HCT116 (cell line): ENCODE results near the gene SEMA4D. TPM values are rescaled to one million over a fixed set of nuclear protein-coding genes. Genes with fewer than 3 reads are reported as not detected.

ENCODE experiments used
- ATAC-seq: fragments of 200-7000 bp; cut with Tn5 transposase; 2 replicates; pipeline ENCODE4 v1.9.1; 2020; ENCODE audit warnings: mild to moderate bottlenecking, moderate library complexity
- BruUV-seq: library from RNA; stranded (reverse); fragments of 400-500 nt; replicated peaks from 2 replicates; lab custom pipeline; 2021; lab: Mats Ljungman, UMichigan
- CTCF ChIA-PET: fragments of 300-600 bp; sonication (Branson Sonifier 250); formaldehyde crosslinking; loops from one replicate; lab custom pipeline; 2021; ENCODE audit warnings: antibody characterized with exemption; lab: Charles Lee
- POLR2A ChIA-PET: fragments of 300-600, 350-600 bp; sonication (Branson Sonifier 250); formaldehyde crosslinking; loops from one replicate; lab custom pipeline; 2021; ENCODE audit warnings: antibody characterized with exemption; lab: Charles Lee
- RAD21 ChIA-PET, 2 experiments: fragments of 300-600 bp; sonication (Branson Sonifier 250); formaldehyde crosslinking; loops; one replicate each; lab custom pipeline; 2023; ENCODE audit warnings: low total read pairs in 2 of 2; ENCODE audit not compliant: uncharacterized antibody in 2 of 2, unreplicated experiment in 2 of 2, low non-redundant PET in 1 of 2; lab: Charles Lee
- DNase-seq: peaks from one replicate; pipeline ENCODE4 v3.0.0-alpha.2; 2010; ENCODE audit warnings: low read depth, low spot score
- H2AFZ ChIP-seq: fragments of 200-600 bp; shearing (Covaris generic), sonication (generic); 2 replicates; pipeline ENCODE4 v1.6.1; 2017; ENCODE audit warnings: low read depth, mixed run types, mixed read lengths, antibody characterized with exemption, low read length; ENCODE audit not compliant: poor library complexity, severe bottlenecking
- H3K27ac ChIP-seq: 2 replicates; pipeline ENCODE4 v1.5.1; 2012; ENCODE audit warnings: low read depth, low read length
- H3K27me3 ChIP-seq: fragments of 200-600 bp; sonication (generic); 2 replicates; pipeline ENCODE4 v1.6.1; 2016; ENCODE audit warnings: mixed run types, low read length, mixed read lengths; ENCODE audit not compliant: insufficient read depth
- H3K36me3 ChIP-seq, 2 experiments: fragments of 200-500 bp in 1 of 2; fragments of 200-600 bp in 1 of 2; sonication (Bioruptor generic) in 1 of 2; sonication (generic) in 1 of 2; 2 replicates each; pipeline versions ENCODE4 v1.5.1 to v1.6.1; 2014 to 2016; ENCODE audit warnings: low read length in 2 of 2, inconsistent platforms in 1 of 2, mixed read lengths in 1 of 2, mixed run types in 1 of 2; ENCODE audit not compliant: insufficient read depth in 2 of 2, control insufficient read depth in 1 of 2
- H3K4me1 ChIP-seq, 2 experiments: fragments of 200-600 bp in 1 of 2; sonication (generic) in 1 of 2; 2 replicates each; pipeline versions ENCODE4 v1.5.1 to v1.6.1; 2012 to 2017; ENCODE audit warnings: low read length in 2 of 2, inconsistent platforms in 1 of 2, mild to moderate bottlenecking in 1 of 2, mixed read lengths in 1 of 2, mixed run types in 1 of 2, moderate library complexity in 1 of 2; ENCODE audit not compliant: insufficient read depth in 2 of 2, control insufficient read depth in 1 of 2
- H3K4me2 ChIP-seq: fragments of 200-600 bp; sonication (generic); 2 replicates; pipeline ENCODE4 v1.6.1; 2017; ENCODE audit warnings: mixed run types, low read length, mixed read lengths
- H3K4me3 ChIP-seq, 2 experiments: fragments of 200-600 bp in 1 of 2; sonication (generic) in 1 of 2; replicated peaks in 1 of 2; 2 replicates each; pipeline ENCODE4 v1.5.1; 2011 to 2016; ENCODE audit warnings: low read length in 2 of 2, control low read depth in 1 of 2, low read depth in 1 of 2, mild to moderate bottlenecking in 1 of 2, mixed read lengths in 1 of 2, mixed run types in 1 of 2
- H3K79me2 ChIP-seq: fragments of 200-600 bp; sonication (generic); 2 replicates; pipeline ENCODE4 v1.6.1; 2017; ENCODE audit warnings: mild to moderate bottlenecking, mixed run types, low read length, moderate library complexity, mixed read lengths; ENCODE audit not compliant: insufficient read depth
- H3K9ac ChIP-seq: fragments of 200-600 bp; sonication (generic); 2 replicates; pipeline ENCODE4 v1.6.1; 2016; ENCODE audit warnings: low read length, mixed read lengths
- H3K9me2 ChIP-seq: fragments of 200-600 bp; sonication (generic), shearing (Covaris generic); 2 replicates; pipeline ENCODE4 v1.6.1; 2017; ENCODE audit warnings: mixed run types, mild to moderate bottlenecking, moderate library complexity; ENCODE audit not compliant: insufficient read depth
- H3K9me3 ChIP-seq, 2 experiments: fragments of 200-500 bp in 1 of 2; fragments of 200-600 bp in 1 of 2; sonication (Bioruptor generic) in 1 of 2; sonication (generic) in 1 of 2; 2 replicates each; pipeline ENCODE4 v1.6.1; 2014 to 2017; ENCODE audit warnings: low read length in 2 of 2, mixed read lengths in 2 of 2, inconsistent platforms in 1 of 2, low read depth in 1 of 2, mild to moderate bottlenecking in 1 of 2, mixed run types in 1 of 2, moderate library complexity in 1 of 2; ENCODE audit not compliant: control insufficient read depth in 1 of 2, insufficient read depth in 1 of 2
- H4K20me1 ChIP-seq: fragments of 200-600 bp; sonication (generic), shearing (Covaris generic); 2 replicates; pipeline ENCODE4 v1.6.1; 2017; ENCODE audit warnings: mixed run types, mild to moderate bottlenecking, moderate library complexity; ENCODE audit not compliant: insufficient read depth
- CBX3 ChIP-seq: IDR thresholded peaks from 2 replicates; pipeline ENCODE4 v1.6.1; 2012; ENCODE audit warnings: low read depth
- CEBPB ChIP-seq: IDR thresholded peaks from 2 replicates; pipeline ENCODE4 v1.6.1; 2012; ENCODE audit warnings: low read depth
- CTCF ChIP-seq, 3 experiments: fragments of 200-600 bp in 1 of 3; sonication (generic) in 1 of 3; IDR thresholded peaks in 2 of 3; conservative IDR thresholded peaks in 1 of 3; 2 replicates each; pipeline ENCODE4 v1.5.1; 2012 to 2017; ENCODE audit warnings: low read depth in 2 of 3, low read length in 2 of 3, antibody characterized with exemption in 1 of 3, borderline replicate concordance in 1 of 3, control low read depth in 1 of 3, mild to moderate bottlenecking in 1 of 3, mixed read lengths in 1 of 3, mixed run types in 1 of 3, moderate library complexity in 1 of 3; ENCODE audit not compliant: insufficient read depth in 1 of 3
- EZH2 ChIP-seq: fragments of 200-600 bp; sonication (generic); IDR thresholded peaks from 2 replicates; pipeline ENCODE4 v1.6.1; 2017; ENCODE audit warnings: antibody characterized with exemption, mixed run types
- EZH2phosphoT487 ChIP-seq: fragments of 200-600 bp; IDR thresholded peaks from 2 replicates; pipeline ENCODE4 v1.6.1; 2018; ENCODE audit warnings: antibody characterized with exemption, borderline replicate concordance
- JUND ChIP-seq: IDR thresholded peaks from 2 replicates; pipeline ENCODE4 v1.6.1; 2012
- MAX ChIP-seq: IDR thresholded peaks from 2 replicates; pipeline ENCODE4 v1.6.1; 2012
- POLR2AphosphoS5 ChIP-seq: IDR thresholded peaks from 2 replicates; pipeline ENCODE4 v1.6.1; 2011; ENCODE audit warnings: mild to moderate bottlenecking, low read depth, low read length, moderate library complexity
- REST ChIP-seq: IDR thresholded peaks from 2 replicates; pipeline ENCODE4 v1.6.1; 2012; ENCODE audit warnings: low read depth
- SP1 ChIP-seq: IDR thresholded peaks from 2 replicates; pipeline ENCODE4 v1.6.1; 2012; ENCODE audit warnings: low read depth
- TCF7L2 ChIP-seq: IDR thresholded peaks from 2 replicates; pipeline ENCODE4 v1.7.0; 2011; ENCODE audit warnings: borderline replicate concordance, inconsistent platforms; ENCODE audit not compliant: insufficient read depth, insufficient read length; ENCODE audit errors: extremely low read depth
- intact Hi-C: fragments of 100-400 bp; cut with micrococcal nuclease; formaldehyde crosslinking; loops from 2 replicates; pipeline ENCODE4 v1.10.0; 2022
- total RNA-seq: library from RNA; stranded (reverse); gene quantifications from one replicate; pipeline ENCODE4 v1.2.1, GENCODE V29; 2021; ENCODE audit not compliant: unreplicated experiment

Gene SEMA4D
- total RNA-seq, 1 experiment from 2014 or later: 32.0 TPM

GRCh38 chr9:89538871-89539270 is 41.0 kb upstream of the SEMA4D start:
- CTCF ChIA-PET: no interaction called here
- no peak overlapping the region for H2AFZ ChIP-seq
- no peak overlapping the region for H3K9ac ChIP-seq
- POLR2A ChIA-PET: no interaction called here
- no peaks in the 10 kb centered on the region for H3K36me3 ChIP-seq
- no peak overlapping the region for H3K27ac ChIP-seq
- intact Hi-C loops: no loop called here
- no peak overlapping the region for H3K4me3 ChIP-seq
- H3K4me1 ChIP-seq: no peaks in the 10 kb centered on the region
- H3K4me2 ChIP-seq: no peak overlapping the region
- H3K9me3 ChIP-seq: no peaks in the 10 kb centered on the region
- RAD21 ChIA-PET: no interaction called here
- TF ChIP-seq CEBPB (no peak), EZH2 (no peak), JUND (no peak), EZH2phosphoT487 (no peak), POLR2AphosphoS5 (no peak), SP1 (no peak), REST (no peak), CTCF (IDR thresholded peaks at IDR 0.05 in 2 of 3, conservative IDR thresholded peaks at IDR 0.05 in 1 of 3; ENCODE audit: borderline replicate concordance in 1 of 3, insufficient read depth in 1 of 3, low read depth in 2 of 3, low read length in 2 of 3) (no peak), MAX (no peak), TCF7L2 (no peak), CBX3 (no peak)
- no peak for DNase-seq
- H3K79me2 ChIP-seq: no peaks in the 10 kb centered on the region
- no peaks in the 10 kb centered on the region for H4K20me1 ChIP-seq
- no peak for ATAC-seq
- H3K9me2 ChIP-seq: no peaks in the 10 kb centered on the region
- no peaks in the 10 kb centered on the region for H3K27me3 ChIP-seq
- no TSS peak for BruUV-seq
